IMR-90 (cell line): ENCODE measurements around the gene KRTAP11-1. TPM values are rescaled to one million over a fixed set of nuclear protein-coding genes. Genes with fewer than 3 reads are reported as not detected.
A peak's percentile ranks its signal among the peaks of the same experiment; 100 is the strongest.

Source experiments
- ATAC-seq: fragments of 200-7000 bp; cut with Tn5 transposase; 2 replicates; pipeline ENCODE4 v1.9.1; 2020; ENCODE audit warnings: low read depth, mild to moderate bottlenecking, moderate library complexity
- BruUV-seq: library from RNA; stranded (reverse); fragments of 400-500 nt; replicated peaks from 2 replicates; lab custom pipeline; 2021; lab: Mats Ljungman, UMichigan
- CTCF ChIA-PET: fragments of 300-600 bp; formaldehyde crosslinking; extraction: SDS; loops from one replicate; lab custom pipeline; 2021; ENCODE audit warnings: antibody characterized with exemption; lab: Yijun Ruan, JAX
- POLR2A ChIA-PET: fragments of 300-600 bp; sonication (Branson Sonifier 250); formaldehyde crosslinking; loops from one replicate; lab custom pipeline; 2022; ENCODE audit warnings: antibody characterized with exemption; ENCODE audit not compliant: unreplicated experiment; lab: Charles Lee
- DNase-seq: peaks from one replicate; pipeline ENCODE4 v3.0.0; 2013
- H2AFZ ChIP-seq: replicated peaks from 2 replicates; pipeline ENCODE3; 2013; ENCODE audit warnings: low read length, mild to moderate bottlenecking; ENCODE audit not compliant: poor library complexity
- H2AK5ac ChIP-seq: 2 replicates; pipeline ENCODE4 v1.6.1; 2013; ENCODE audit warnings: low read depth, low read length, inconsistent platforms
- H2AK9ac ChIP-seq: replicated peaks from 2 replicates; pipeline ENCODE3; 2013; ENCODE audit warnings: mild to moderate bottlenecking, low read depth, low read length, moderate library complexity; ENCODE audit not compliant: poor library complexity
- H2BK120ac ChIP-seq: 2 replicates; pipeline ENCODE4 v1.6.1; 2013; ENCODE audit warnings: low read depth, low read length, inconsistent platforms
- H2BK15ac ChIP-seq: 3 replicates; pipeline ENCODE4 v1.6.1; 2013; ENCODE audit warnings: low read depth, low read length, inconsistent platforms
- H2BK20ac ChIP-seq: 2 replicates; pipeline ENCODE4 v1.6.1; 2013; ENCODE audit warnings: low read depth, mild to moderate bottlenecking, inconsistent platforms, low read length, moderate library complexity
- H2BK5ac ChIP-seq: 2 replicates; pipeline ENCODE4 v1.6.1; 2013; ENCODE audit warnings: mild to moderate bottlenecking, low read depth, low read length, inconsistent platforms; ENCODE audit not compliant: poor library complexity, severe bottlenecking
- H3K14ac ChIP-seq: replicated peaks from 2 replicates; pipeline ENCODE4 v1.6.1; 2013; ENCODE audit warnings: low read depth, low read length, inconsistent platforms
- H3K18ac ChIP-seq: 2 replicates; pipeline ENCODE4 v1.6.1; 2013; ENCODE audit warnings: low read depth, low read length, control low read depth
- H3K23ac ChIP-seq: 2 replicates; pipeline ENCODE4 v1.6.1; 2013; ENCODE audit warnings: low read depth, low read length, inconsistent platforms
- H3K27ac ChIP-seq: 2 replicates; pipeline ENCODE4 v1.5.1; 2013; ENCODE audit warnings: mild to moderate bottlenecking, control low read depth, low read length; ENCODE audit not compliant: insufficient read depth
- H3K27me3 ChIP-seq: 2 replicates; pipeline ENCODE4 v1.6.1; 2013; ENCODE audit warnings: low read length; ENCODE audit not compliant: control insufficient read depth, insufficient read depth
- H3K36me3 ChIP-seq: 2 replicates; pipeline ENCODE4 v1.6.1; 2013; ENCODE audit warnings: low read length, mixed read lengths; ENCODE audit not compliant: control insufficient read depth, insufficient read depth
- H3K4ac ChIP-seq: 2 replicates; pipeline ENCODE4 v1.6.1; 2013; ENCODE audit warnings: low read depth, low read length, inconsistent platforms
- H3K4me1 ChIP-seq: 2 replicates; pipeline ENCODE4 v1.6.1; 2013; ENCODE audit warnings: low read length, mixed read lengths; ENCODE audit not compliant: control insufficient read depth, insufficient read depth
- H3K4me2 ChIP-seq: 2 replicates; pipeline ENCODE4 v1.6.1; 2013; ENCODE audit warnings: low read depth, mild to moderate bottlenecking, control low read depth, low read length, moderate library complexity
- H3K4me3 ChIP-seq: 2 replicates; pipeline ENCODE4 v1.5.1; 2013; ENCODE audit warnings: low read depth, mild to moderate bottlenecking, control low read depth, low read length, moderate library complexity; ENCODE audit not compliant: insufficient read depth
- H3K56ac ChIP-seq: 2 replicates; pipeline ENCODE4 v1.6.1; 2013; ENCODE audit warnings: low read length, inconsistent platforms; ENCODE audit not compliant: insufficient read depth; ENCODE audit errors: extremely low read depth
- H3K79me1 ChIP-seq, 2 experiments: 2 replicates each; pipeline ENCODE4 v1.6.1; 2013; ENCODE audit warnings: low read length in 2 of 2, inconsistent platforms in 1 of 2, low read depth in 1 of 2
- H3K9ac ChIP-seq: 2 replicates; pipeline ENCODE4 v1.6.1; 2013; ENCODE audit warnings: low read depth, low read length, control low read depth
- H3K9me1 ChIP-seq: 2 replicates; pipeline ENCODE4 v1.6.1; 2013; ENCODE audit warnings: low read length, inconsistent platforms; ENCODE audit not compliant: insufficient read depth
- H3K9me3 ChIP-seq: 2 replicates; pipeline ENCODE4 v1.6.1; 2013; ENCODE audit warnings: low read length; ENCODE audit not compliant: control insufficient read depth, insufficient read depth
- H4K20me1 ChIP-seq: 2 replicates; pipeline ENCODE4 v1.6.1; 2013; ENCODE audit warnings: low read length, inconsistent platforms; ENCODE audit not compliant: insufficient read depth
- H4K5ac ChIP-seq: 2 replicates; pipeline ENCODE4 v1.6.1; 2013; ENCODE audit warnings: mild to moderate bottlenecking, low read depth, low read length, control low read depth
- H4K8ac ChIP-seq, 2 experiments: 2 replicates each; pipeline ENCODE4 v1.6.1; 2013; ENCODE audit warnings: low read depth in 2 of 2, low read length in 2 of 2, control low read depth in 1 of 2, inconsistent platforms in 1 of 2
- H4K91ac ChIP-seq: 2 replicates; pipeline ENCODE4 v1.6.1; 2013; ENCODE audit warnings: low read depth, low read length, inconsistent platforms; ENCODE audit not compliant: insufficient read depth
- ELK1 ChIP-seq: fragments of 150-350 bp; IDR thresholded peaks from 2 replicates; pipeline ENCODE4 v1.6.1; 2016; ENCODE audit warnings: low read depth, mild to moderate bottlenecking, low read length, moderate library complexity, borderline replicate concordance
- MAFK ChIP-seq: IDR thresholded peaks from 2 replicates; pipeline ENCODE4 v1.6.1; 2012; ENCODE audit warnings: low read depth, low read length, improper control_type of control experiment
- MXI1 ChIP-seq: IDR thresholded peaks from 2 replicates; pipeline ENCODE4 v1.6.1; 2012; ENCODE audit warnings: low read depth, mild to moderate bottlenecking, low read length, moderate library complexity, borderline replicate concordance
- WGBS, 2 experiments: methylation state at CpG; one replicate each; pipeline versions ENCODE4 v1.1.5 to v1.1.7; 2013; ENCODE audit warnings: missing lambda C conversion rate in 2 of 2; ENCODE audit not compliant: insufficient read length in 1 of 2; ENCODE audit errors: extremely low coverage in 2 of 2; 5-methylcytosine and 5-hydroxymethylcytosine counted together
- dilution Hi-C: fragments of 300-500 bp; cut with HindIII; formaldehyde crosslinking; loops from one replicate; pipeline ENCODE4 v1.14.3; 2018; ENCODE audit warnings: low sequenced_read_pairs; ENCODE audit not compliant: unreplicated experiment
- in situ Hi-C: fragments of 300-500 bp; cut with MboI; formaldehyde crosslinking; loops from 3 replicates; pipeline ENCODE4 v1.14.3; 2019; ENCODE audit warnings: low sequenced_read_pairs, inconsistent platforms, mixed read lengths
- intact Hi-C: fragments of 100-400 bp; cut with micrococcal nuclease; formaldehyde crosslinking; loops from 2 replicates; pipeline ENCODE4 v1.10.0; 2022
- polyA plus RNA-seq, 3 experiments: library from polyadenylated mRNA; depleted of rRNA; stranded (reverse); fragments of >200 nt; gene quantifications; 2 replicates each; pipeline ENCODE4 v1.2.3, GENCODE V29; 2012; ENCODE audit warnings: low replicate concordance in 1 of 3
- total RNA-seq: library from RNA; depleted of rRNA; stranded (reverse); fragments of >200 nt; gene quantifications from 2 replicates; pipeline ENCODE4 v1.2.3, GENCODE V29; 2012

Gene KRTAP11-1
- total and polyA plus RNA-seq, 2 of the 4 experiments (the other 2 are of a cell fraction), result not detected

DNA sequence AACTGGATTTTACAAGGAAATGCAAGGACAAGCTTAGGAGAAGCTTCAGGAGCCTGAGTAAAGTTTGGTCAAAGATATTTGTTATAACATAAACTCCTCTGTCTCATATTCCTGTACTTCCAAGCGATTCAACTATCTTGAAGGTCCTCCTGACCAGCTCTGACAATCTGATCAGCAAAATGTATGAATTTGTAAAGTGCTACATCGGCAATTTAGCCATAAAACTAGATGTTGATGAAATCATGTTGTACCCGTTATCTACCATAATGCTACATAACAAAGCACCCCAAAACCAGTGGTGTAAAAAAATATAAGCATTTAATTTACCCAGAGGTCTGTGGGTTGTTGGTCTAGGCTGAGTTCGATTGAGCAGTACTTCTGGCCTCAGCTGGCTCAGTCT lies 19.5 kb upstream of the KRTAP11-1 start:
- Histone ChIP-seq H4K20me1 (no peaks in the 10 kb centered on the region), H4K8ac (no peak overlapping the region), H3K56ac (no peak overlapping the region), H2BK5ac (no peak overlapping the region), H2BK15ac (no peak overlapping the region), H4K5ac (no peak overlapping the region), H3K36me3 (no peaks in the 10 kb centered on the region), H3K27me3 (no peaks in the 10 kb centered on the region), H3K9ac (no peak overlapping the region), H3K23ac (no peak overlapping the region), H4K91ac (no peak overlapping the region), H2AK5ac (no peak overlapping the region), H3K4me1 (no peaks in the 10 kb centered on the region), H3K4ac (no peak overlapping the region), H3K79me1 (no peaks in the 10 kb centered on the region), H3K14ac (no peak overlapping the region), H3K9me1 (no peaks in the 10 kb centered on the region), H2AK9ac (no peak overlapping the region), H2BK120ac (no peak overlapping the region), H2AFZ (no peak overlapping the region), H2BK20ac (no peak overlapping the region), H3K4me2 (no peak overlapping the region), H3K18ac (no peak overlapping the region), H3K4me3 (no peak overlapping the region), H3K9me3 (peaks cover 6% of the 10 kb centered on the region), H3K27ac (no peak overlapping the region)
- DNase-seq (no peak), ATAC-seq (no peak)
- WGBS, 2 experiments, result no CpG with 5 or more reads among the region's 4 CpGs
- dilution Hi-C loops, result no loop called here
- ChIA-PET CTCF (no interaction called here), POLR2A (no interaction called here)
- no TSS peak for BruUV-seq
- no peak for TF ChIP-seq ELK1
- TF ChIP-seq MAFK, result peak; percentile 84
- TF ChIP-seq MXI1, result no peak
- intact Hi-C loops, result no loop called here
- in situ Hi-C loops, result no loop called here
